ENCODE measurements around the gene CHSY1.

- TF ChIP-seq, protein P1, sequence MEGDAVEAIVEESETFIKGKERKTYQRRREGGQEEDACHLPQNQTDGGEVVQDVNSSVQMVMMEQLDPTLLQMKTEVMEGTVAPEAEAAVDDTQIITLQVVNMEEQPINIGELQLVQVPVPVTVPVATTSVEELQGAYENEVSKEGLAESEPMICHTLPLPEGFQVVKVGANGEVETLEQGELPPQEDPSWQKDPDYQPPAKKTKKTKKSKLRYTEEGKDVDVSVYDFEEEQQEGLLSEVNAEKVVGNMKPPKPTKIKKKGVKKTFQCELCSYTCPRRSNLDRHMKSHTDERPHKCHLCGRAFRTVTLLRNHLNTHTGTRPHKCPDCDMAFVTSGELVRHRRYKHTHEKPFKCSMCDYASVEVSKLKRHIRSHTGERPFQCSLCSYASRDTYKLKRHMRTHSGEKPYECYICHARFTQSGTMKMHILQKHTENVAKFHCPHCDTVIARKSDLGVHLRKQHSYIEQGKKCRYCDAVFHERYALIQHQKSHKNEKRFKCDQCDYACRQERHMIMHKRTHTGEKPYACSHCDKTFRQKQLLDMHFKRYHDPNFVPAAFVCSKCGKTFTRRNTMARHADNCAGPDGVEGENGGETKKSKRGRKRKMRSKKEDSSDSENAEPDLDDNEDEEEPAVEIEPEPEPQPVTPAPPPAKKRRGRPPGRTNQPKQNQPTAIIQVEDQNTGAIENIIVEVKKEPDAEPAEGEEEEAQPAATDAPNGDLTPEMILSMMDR (IDR thresholded peaks at IDR 0.05): no peak
- TF ChIP-seq POLR2A (IDR thresholded peaks at IDR 0.05): no peak
- TF ChIP-seq POLR2AphosphoS5 (IDR thresholded peaks at IDR 0.05): no peak
- TF ChIP-seq EP300 (IDR thresholded peaks at IDR 0.05): no peak
Observed at GRCh38 chr15:101141926-101142527, 109.8 kb downstream of the CHSY1 start.

All from stomach (tissue), 4 donors.